ENCODE measurements around the gene EMC1.
"Not testable (repeated sequence)": the region's sequence is repeated elsewhere in the genome, so short reads cannot be mapped to it uniquely, and the experiment has no call there.

DNA sequence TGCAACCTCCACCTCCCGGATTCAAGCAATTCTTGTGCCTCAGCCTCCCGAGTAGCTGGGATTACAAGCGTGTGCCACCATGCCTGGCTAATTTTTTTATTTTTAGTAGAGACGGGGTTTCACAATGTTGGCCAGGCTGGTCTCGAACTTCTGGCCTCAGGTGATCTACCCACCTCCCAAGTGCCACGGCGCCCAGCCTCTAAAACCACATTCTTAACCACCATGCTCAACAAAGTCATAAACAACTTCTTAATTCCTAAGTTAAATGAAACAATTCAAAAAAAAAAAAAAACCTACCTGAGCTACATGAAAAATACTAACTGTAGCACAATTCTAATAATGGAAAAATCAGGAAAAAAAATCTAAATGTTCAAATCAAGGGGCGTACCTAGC is 71.1 kb downstream of the EMC1 start:
- TF ChIP-seq CTCF (IDR thresholded peaks at IDR 0.05; ENCODE audit: insufficient read depth, low read length); SPI1 (IDR thresholded peaks at IDR 0.05; ENCODE audit: borderline replicate concordance, low read depth): not testable (repeated sequence)

All from HL-60 (cell line).